GM21786 (cell line): ENCODE data around the gene EBF4.
"Not testable (repeated sequence)": the region's sequence is repeated elsewhere in the genome, so short reads cannot be mapped to it uniquely, and the experiment has no call there.

Source experiments
- ATAC-seq: cut with Tn5 transposase; IDR thresholded peaks from one replicate; pipeline ENCODE4 v1.9.1; 2021; ENCODE audit not compliant: unreplicated experiment

The EBF4 gene

GRCh38 chr20:2807929-2808328, 115.3 kb downstream of the EBF4 start:
- ATAC-seq: not testable (repeated sequence)

- no peak for ATAC-seq
These were observed 117.1 kb downstream of the EBF4 start for GRCh38 chr20:2809690-2810089.
